ENCODE data around the gene YWHAG.

- TF ChIP-seq SIN3A (IDR thresholded peaks at IDR 0.05; ENCODE audit: borderline replicate concordance, low read depth, low read length) (no peak), CTCF (IDR thresholded peaks at IDR 0.05) (no peak), MAX (IDR thresholded peaks at IDR 0.05; ENCODE audit: low read depth) (no peak), EP300 (IDR thresholded peaks at IDR 0.05; ENCODE audit: borderline replicate concordance in 1 of 2, low read depth in 1 of 2, low read length in 1 of 2) (no peak), PBX3 (IDR thresholded peaks at IDR 0.05) (no peak), USF2 (IDR thresholded peaks at IDR 0.05; ENCODE audit: borderline replicate concordance, low read depth, low read length) (no peak), GATA2 (CRISPR knock-in tag; IDR thresholded peaks at IDR 0.05) (no peak), MEF2A (IDR thresholded peaks at IDR 0.05; ENCODE audit: borderline replicate concordance, low read depth) (no peak)
Observed at GRCh38 chr7:76292213-76292573, 66.6 kb downstream of the YWHAG start.

All from SK-N-SH (cell line).